Measurements from ENCODE around the gene CDH23. TPM values are rescaled to one million over a fixed set of nuclear protein-coding genes. Genes with fewer than 3 reads are reported as not detected.

Gene CDH23
- total and polyA plus RNA-seq, 2 of the 8 experiments (the other 6 are each of a cell fraction or from before 2014, with no cell fraction given), result 1.9 to 4.9 TPM

- no peak overlapping the region for H3K56ac ChIP-seq (replicated peaks; ENCODE audit: insufficient read length, low read depth, low read length)
- no peaks in the 10 kb centered on the region for H3K9me3 ChIP-seq (ENCODE audit: insufficient read depth in 2 of 2, low read depth in 1 of 2, low read length in 1 of 2)
- no peak overlapping the region for H2BK5ac ChIP-seq (ENCODE audit: low read depth, low read length)
- ChIA-PET CTCF (ENCODE audit: partially characterized antibody) (interaction anchor here (0.6 to 1.7 kb wide), 5 partner anchors 11 to 172 kb away, joined by 3 to 5 read pairs (median 3); no protein-coding TSS in a partner anchor), POLR2A (ENCODE audit: partially characterized antibody) (interaction anchor here (0.9 to 1.7 kb wide), 2 partner anchors 8 to 15 kb away, joined by 4 to 5 read pairs; no protein-coding TSS in a partner anchor)
- H3K9ac ChIP-seq (replicated peaks in 1 of 4; ENCODE audit: extremely low read depth in 1 of 4, low read depth in 3 of 4, low read length in 3 of 4), result no peak overlapping the region
- no peak overlapping the region for H4K8ac ChIP-seq (ENCODE audit: extremely low read depth, insufficient read depth, low read length)
- H3K79me1 ChIP-seq (ENCODE audit: low read depth, low read length), result peaks cover 2% of the 10 kb centered on the region; the same call in 1 of the 2 replicates
- 90% methylated on average over 9 of the region's 9 CpGs; no CpG with 5 or more reads in 1 of the 2 experiments for WGBS, 2 experiments (ENCODE audit: extremely low coverage in 1 of 2, insufficient coverage in 1 of 2, insufficient read length in 1 of 2, insufficient replicate concordance in 2 of 2, low coverage in 1 of 2, low lambda C conversion rate in 2 of 2, missing lambda C conversion rate in 1 of 2)
- no peak overlapping the region for H2AFZ ChIP-seq (ENCODE audit: low read length)
- no peak overlapping the region for H4K91ac ChIP-seq (replicated peaks; ENCODE audit: insufficient read length, low read length)
- H3K27ac ChIP-seq (ENCODE audit: low read depth, low read length), result no peak overlapping the region
- no peak overlapping the region for H4K5ac ChIP-seq (ENCODE audit: insufficient read length, low read depth, low read length)
- no peaks in the 10 kb centered on the region for H3K79me2 ChIP-seq (ENCODE audit: control insufficient read depth in 1 of 2, insufficient read depth in 2 of 2, low read length in 2 of 2)
- no peak overlapping the region for H2BK120ac ChIP-seq (replicated peaks; ENCODE audit: low read depth, low read length)
- FAIRE-seq (no peak), DNase-seq (ENCODE audit: low read depth in 1 of 2, low spot score in 2 of 2) (no peak)
- H2BK15ac ChIP-seq (ENCODE audit: low read length), result no peak overlapping the region
- H3K23ac ChIP-seq (ENCODE audit: insufficient read length), result no peak overlapping the region
- H3K27me3 ChIP-seq (replicated peaks in 1 of 4; ENCODE audit: control insufficient read depth in 3 of 4, extremely low read depth in 1 of 4, insufficient read depth in 3 of 4, low read length in 3 of 4), result no peaks in the 10 kb centered on the region
- no peaks in the 10 kb centered on the region for H3K23me2 ChIP-seq (ENCODE audit: low read depth, low read length)
- no peak overlapping the region for H2BK20ac ChIP-seq (ENCODE audit: low read length)
- H3K36me3 ChIP-seq (ENCODE audit: control insufficient read depth in 2 of 4, insufficient read depth in 4 of 4, low read length in 3 of 4), result peaks cover 56 to 96% (median 83%) of the 10 kb centered on the region in 4 experiments
- H3K4me1 ChIP-seq (replicated peaks in 1 of 4; ENCODE audit: control insufficient read depth in 3 of 4, insufficient read depth in 4 of 4, low read length in 3 of 4), result peaks cover 0 to 2% (median 0%) of the 10 kb centered on the region in 4 experiments; a peak in 1 of 7 replicates
- peaks cover 3 to 11% of the 10 kb centered on the region in 2 experiments for H4K20me1 ChIP-seq (replicated peaks in 1 of 2; ENCODE audit: control insufficient read depth in 1 of 2, insufficient read depth in 2 of 2, low read length in 2 of 2)
- H3K4me2 ChIP-seq (ENCODE audit: insufficient read depth in 1 of 2, low read depth in 2 of 2, low read length in 2 of 2), result no peak overlapping the region
- no peak overlapping the region for H3K4me3 ChIP-seq (ENCODE audit: extremely low read depth in 1 of 4, insufficient read depth in 2 of 4, low read depth in 3 of 4, low read length in 4 of 4)
- no peak overlapping the region for H3K4ac ChIP-seq (replicated peaks; ENCODE audit: insufficient read length, low read depth, low read length)
- no peak overlapping the region for H2BK12ac ChIP-seq (ENCODE audit: low read depth, low read length)
- no peak overlapping the region for H3K14ac ChIP-seq (ENCODE audit: insufficient read length)
- no peak overlapping the region for H3K18ac ChIP-seq (ENCODE audit: extremely low read depth, low read length)
- H2AK5ac ChIP-seq (ENCODE audit: low read depth, low read length), result no peak overlapping the region
- TF ChIP-seq MAX (IDR thresholded peaks at IDR 0.05) (no peak), CBX8 (IDR thresholded peaks at IDR 0.05; ENCODE audit: borderline replicate concordance, low read depth, low read length) (no peak), POLR2AphosphoS5 (IDR thresholded peaks at IDR 0.05; ENCODE audit: low read depth, low read length) (no peak), KDM1A (IDR thresholded peaks at IDR 0.05; ENCODE audit: borderline replicate concordance, low read length) (no peak)
Observed at GRCh38 chr10:71821909-71822763, 425.4 kb downstream of the CDH23 start.
